Gastroesophageal sphincter (tissue), 4 donors: ENCODE results near the gene LMF2. TPM values are rescaled to one million over a fixed set of nuclear protein-coding genes. Genes with fewer than 3 reads are reported as not detected.

Experiments used
- ATAC-seq: fragments of 150-250 bp; one replicate; pipeline ENCODE4 v1.9.1; 2016; ENCODE audit warnings: mild to moderate bottlenecking, moderate library complexity
- H3K27ac ChIP-seq, 4 donors: fragments of 200-600 bp; sonication (generic) in 3 of 4; 1 replicate in 3 of 4; 2 replicates in 1 of 4; pipeline ENCODE4 v1.5.1; 2016 to 2019
- H3K27me3 ChIP-seq: fragments of 200-600 bp; sonication (generic); one replicate; pipeline ENCODE4 v1.5.1; 2019
- H3K36me3 ChIP-seq, 2 donors: fragments of 200-600 bp; sonication (generic); one replicate each; pipeline ENCODE4 v1.5.1; 2019; ENCODE audit warnings: control low read depth in 1 of 2
- H3K4me1 ChIP-seq, 3 donors: fragments of 200-600 bp; sonication (generic); 1 replicate in 2 of 3; 2 replicates in 1 of 3; pipeline ENCODE4 v1.5.1; 2016 to 2019; ENCODE audit warnings: control low read depth in 2 of 3
- H3K4me3 ChIP-seq, 2 donors: fragments of 200-600 bp; sonication (generic); one replicate each; pipeline ENCODE4 v1.5.1; 2019; ENCODE audit warnings: mild to moderate bottlenecking in 1 of 2, moderate library complexity in 1 of 2
- H3K9me3 ChIP-seq, 3 donors: fragments of 200-600 bp; sonication (generic); one replicate each; pipeline ENCODE4 v1.5.1; 2017 to 2019; ENCODE audit warnings: control low read depth in 2 of 3
- CTCF ChIP-seq, 4 experiments: fragments of 200-600 bp in 2 of 4; fragments of 450-650 bp in 2 of 4; sonication (generic) in 1 of 4; IDR thresholded peaks; one replicate each; pipeline ENCODE4 v1.5.1; 2017 to 2019; ENCODE audit warnings: antibody characterized with exemption in 4 of 4, mild to moderate bottlenecking in 2 of 4, moderate library complexity in 2 of 4
- EP300 ChIP-seq: sonication (generic); formaldehyde crosslinking; IDR thresholded peaks from one replicate; pipeline ENCODE4 v1.6.1; 2017; ENCODE audit warnings: antibody characterized with exemption, mild to moderate bottlenecking
- POLR2A ChIP-seq, 2 donors: fragments of 450-650 bp; IDR thresholded peaks; one replicate each; pipeline ENCODE4 v1.6.1; 2017; ENCODE audit warnings: antibody characterized with exemption in 2 of 2, mild to moderate bottlenecking in 2 of 2, moderate library complexity in 1 of 2
- POLR2AphosphoS5 ChIP-seq: sonication (generic); formaldehyde crosslinking; IDR thresholded peaks from one replicate; pipeline ENCODE4 v1.6.1; 2017; ENCODE audit warnings: antibody characterized with exemption
- WGBS, 2 donors: methylation state at CpG; one replicate each; pipeline ENCODE4 v1.1.5; 2018; ENCODE audit warnings: low coverage in 1 of 2; 5-methylcytosine and 5-hydroxymethylcytosine counted together
- total RNA-seq, 4 donors: library from RNA; depleted of rRNA; stranded (reverse); fragments of >200 nt; gene quantifications; one replicate each; pipeline ENCODE4 v1.1.0, GENCODE V29; 2016

The LMF2 gene
- total RNA-seq, 4 donors from 2014 or later: 35.5 to 58.4 (median 45.1) TPM

- TF ChIP-seq POLR2A (IDR thresholded peaks at IDR 0.05): no peak
- no peak for TF ChIP-seq POLR2AphosphoS5
- TF ChIP-seq EP300: no peak
- TF ChIP-seq CTCF (IDR thresholded peaks at IDR 0.05): no peak
- peak overlapping the region; percentile 43 to 93 (median 89) for H3K27ac ChIP-seq
- WGBS, 2 donors: 5 to 11% methylated on average over 17 to 18 of the region's 19 CpGs
- peaks cover 0 to 46% of the 10 kb centered on the region in 2 donors for H3K36me3 ChIP-seq
- no peak for ATAC-seq
- peak overlapping the region; percentile 47 to 63 for H3K4me3 ChIP-seq
- peaks cover 0 to 56% (median 22%) of the 10 kb centered on the region in 3 donors for H3K4me1 ChIP-seq
- H3K9me3 ChIP-seq: no peaks in the 10 kb centered on the region
- peaks cover 7% of the 10 kb centered on the region for H3K27me3 ChIP-seq
Observed at GRCh38 chr22:50524676-50525103, 17.2 kb upstream of the LMF2 start.

GRCh38 chr22:50523806-50524675 lies 16.5 kb upstream of the LMF2 start:
- peak overlapping the region in 1 of 2 donors; percentile 63 for H3K4me3 ChIP-seq

GRCh38 chr22:50523458-50523805 lies 15.9 kb upstream of the LMF2 start:
- TF ChIP-seq POLR2A (IDR thresholded peaks at IDR 0.05) (no peak), POLR2AphosphoS5 (no peak), EP300 (no peak), CTCF (IDR thresholded peaks at IDR 0.05) (no peak)
- no peak for ATAC-seq
- Histone ChIP-seq H3K27me3 (no peaks in the 10 kb centered on the region), H3K4me1 (peaks cover 0 to 43% (median 20%) of the 10 kb centered on the region in 3 donors), H3K27ac (no peak overlapping the region), H3K4me3 (no peak overlapping the region), H3K9me3 (no peaks in the 10 kb centered on the region), H3K36me3 (peaks cover 0 to 58% of the 10 kb centered on the region in 2 donors)
- no CpG with 5 or more reads among the region's 16 CpGs for WGBS, 2 donors

More at GRCh38 chr22:50523806-50524675, 16.5 kb upstream of the LMF2 start:
- no peak for ATAC-seq
- peak in 1 of 2 donors; percentile 5 for TF ChIP-seq POLR2A (IDR thresholded peaks at IDR 0.05)
- no peak for TF ChIP-seq POLR2AphosphoS5
- Histone ChIP-seq H3K27ac (peak overlapping the region in 3 of 4 donors; percentile 86 to 93 (median 92)), H3K27me3 (peaks cover under 1% of the 10 kb centered on the region), H3K9me3 (no peaks in the 10 kb centered on the region), H3K4me1 (peaks cover 0 to 49% (median 20%) of the 10 kb centered on the region in 3 donors), H3K36me3 (peaks cover 0 to 52% of the 10 kb centered on the region in 2 donors)
- no CpG with 5 or more reads among the region's 25 CpGs for WGBS, 2 donors

GRCh38 chr22:50522806-50523438 lies 15.4 kb upstream of the LMF2 start:
- 100% methylated on average over 1 of the region's 22 CpGs; no CpG with 5 or more reads in 1 of the 2 donors for WGBS, 2 donors
- TF ChIP-seq POLR2AphosphoS5: no peak
- TF ChIP-seq EP300: no peak
- TF ChIP-seq CTCF (IDR thresholded peaks at IDR 0.05): no peak
- no peak for TF ChIP-seq POLR2A (IDR thresholded peaks at IDR 0.05)
- Histone ChIP-seq H3K4me3 (no peak overlapping the region), H3K36me3 (peaks cover 0 to 64% of the 10 kb centered on the region in 2 donors), H3K9me3 (no peaks in the 10 kb centered on the region), H3K27ac (no peak overlapping the region), H3K27me3 (no peaks in the 10 kb centered on the region), H3K4me1 (peaks cover 0 to 41% (median 20%) of the 10 kb centered on the region in 3 donors)
- no peak for ATAC-seq

GRCh38 chr22:50522208-50522805 lies 14.8 kb upstream of the LMF2 start:
- H3K36me3 ChIP-seq: peaks cover 0 to 70% of the 10 kb centered on the region in 2 donors
- 86% methylated on average over 1 of the region's 15 CpGs; no CpG with 5 or more reads in 1 of the 2 donors for WGBS, 2 donors
- no peaks in the 10 kb centered on the region for H3K9me3 ChIP-seq
- no peak overlapping the region for H3K27ac ChIP-seq
- no peak for ATAC-seq
- peaks cover 0 to 35% (median 20%) of the 10 kb centered on the region in 3 donors for H3K4me1 ChIP-seq
- no peak overlapping the region for H3K4me3 ChIP-seq
- H3K27me3 ChIP-seq: no peaks in the 10 kb centered on the region
- TF ChIP-seq EP300 (no peak), POLR2A (IDR thresholded peaks at IDR 0.05) (no peak), CTCF (IDR thresholded peaks at IDR 0.05) (no peak), POLR2AphosphoS5 (no peak)
